Pulmonary artery endothelial cell (primary cell): ENCODE results near the gene ZC3H11A. TPM values are rescaled to one million over a fixed set of nuclear protein-coding genes. Genes with fewer than 3 reads are reported as not detected.

Source experiments
- DNase-seq: peaks from one replicate; pipeline ENCODE4 v3.0.0-alpha.2; 2011; ENCODE audit warnings: low read depth, low spot score
- total RNA-seq: library from RNA; depleted of rRNA; stranded (reverse); fragments of >200 nt; gene quantifications from 2 replicates; pipeline ENCODE4 v1.2.3, GENCODE V29; 2014

ZC3H11A gene
- total RNA-seq, 1 donor from 2014 or later = 98.7 TPM

GRCh38 chr1:203840208-203840808 lies 44.9 kb downstream of the ZC3H11A start:
- no peak for DNase-seq

- DNase-seq = no peak
Measured at GRCh38 chr1:203842559-203842876, 47.1 kb downstream of the ZC3H11A start.

- DNase-seq = no peak
Measured at GRCh38 chr1:203843435-203843834, 48.0 kb downstream of the ZC3H11A start.

Other genes with a start within 250 kb of the ZC3H11A start
- gene ATP2B4, start 168.8 kb upstream of the ZC3H11A start, total RNA-seq = 79.2 and 94.4 TPM in 2 replicates
- 0.11 and 0.13 TPM in 2 replicates for gene LAX1, start 30.4 kb upstream of the ZC3H11A start, total RNA-seq
- 10.6 and 11.2 TPM in 2 replicates for gene ZBED6, start within 50 bp of the ZC3H11A start, total RNA-seq
- gene SNRPE, start 66.0 kb downstream of the ZC3H11A start, total RNA-seq = 86.9 and 109 TPM in 2 replicates